H1 (cell line): ENCODE measurements around the gene CCDC157.

Experiments used
- BACH1 ChIP-seq: IDR thresholded peaks from 2 replicates; pipeline ENCODE4 v1.6.1; 2012; ENCODE audit warnings: low read length, improper control_type of control experiment
- CREB1 ChIP-seq: IDR thresholded peaks from 2 replicates; pipeline ENCODE4 v1.6.1; 2012; ENCODE audit warnings: inconsistent platforms
- EP300 ChIP-seq, 2 experiments: IDR thresholded peaks; 1 replicate in 1 of 2; 2 replicates in 1 of 2; pipeline ENCODE4 v1.6.1; 2011 to 2012; ENCODE audit warnings: low read depth in 2 of 2, low read length in 2 of 2, mild to moderate bottlenecking in 2 of 2, borderline replicate concordance in 1 of 2, inconsistent platforms in 1 of 2, moderate library complexity in 1 of 2
- JUN ChIP-seq: IDR thresholded peaks from 2 replicates; pipeline ENCODE4 v1.6.1; 2011; ENCODE audit warnings: low read depth, mild to moderate bottlenecking, improper control_type of control experiment, low read length
- POLR2AphosphoS5 ChIP-seq: IDR thresholded peaks from 2 replicates; pipeline ENCODE4 v1.6.1; 2011; ENCODE audit warnings: low read depth, low read length
- SP2 ChIP-seq: IDR thresholded peaks from 2 replicates; pipeline ENCODE4 v1.6.1; 2012; ENCODE audit warnings: mild to moderate bottlenecking, low read length, inconsistent platforms
- SUZ12 ChIP-seq: fragments of 200-600 bp; sonication (generic); IDR thresholded peaks from 2 replicates; pipeline ENCODE4 v1.6.1; 2012; ENCODE audit warnings: mild to moderate bottlenecking, inconsistent platforms, low read length, moderate library complexity, mixed read lengths
- TF ChIP-seq, protein P1 (sequence below): IDR thresholded peaks from 2 replicates; pipeline ENCODE4 v1.6.1; 2012; ENCODE audit warnings: low read length, inconsistent platforms
- TF ChIP-seq, protein P2 (sequence below), 3 experiments: IDR thresholded peaks; 1 replicate in 2 of 3; 2 replicates in 1 of 3; pipeline versions ENCODE4 v1.5.1 to v1.6.1; 2011; ENCODE audit warnings: low read length in 3 of 3, mild to moderate bottlenecking in 3 of 3, inconsistent platforms in 2 of 3, low read depth in 1 of 3, moderate library complexity in 1 of 3; ENCODE audit not compliant: insufficient read depth in 1 of 3; ENCODE audit errors: control extremely low read depth in 1 of 3
- TF ChIP-seq, protein P3 (sequence below): IDR thresholded peaks from 2 replicates; pipeline ENCODE4 v1.6.1; 2012; ENCODE audit warnings: inconsistent platforms

DNA sequence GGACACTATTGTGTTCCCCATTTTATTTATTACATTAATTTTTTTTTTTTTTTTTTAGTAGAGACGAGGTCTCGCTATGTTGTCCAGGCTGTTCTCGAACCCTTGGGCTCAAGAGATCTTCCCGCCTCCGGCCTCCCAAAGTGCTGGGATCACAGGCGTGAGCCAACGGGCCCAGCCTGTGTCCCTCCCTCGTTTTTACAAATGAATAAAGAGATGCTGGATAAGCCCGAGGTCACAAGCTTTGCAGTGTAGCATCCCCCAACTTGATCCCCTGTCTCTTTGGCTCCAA lies 68.5 kb downstream of the CCDC157 start:
- TF ChIP-seq BACH1 (no peak), EP300 (IDR thresholded peaks at IDR 0.05; ENCODE audit: borderline replicate concordance in 1 of 2, low read depth in 2 of 2, low read length in 2 of 2) (no peak), CREB1 (no peak), JUN (no peak), POLR2AphosphoS5 (no peak), SUZ12 (no peak), SP2 (no peak)
- TF ChIP-seq, protein P1, sequence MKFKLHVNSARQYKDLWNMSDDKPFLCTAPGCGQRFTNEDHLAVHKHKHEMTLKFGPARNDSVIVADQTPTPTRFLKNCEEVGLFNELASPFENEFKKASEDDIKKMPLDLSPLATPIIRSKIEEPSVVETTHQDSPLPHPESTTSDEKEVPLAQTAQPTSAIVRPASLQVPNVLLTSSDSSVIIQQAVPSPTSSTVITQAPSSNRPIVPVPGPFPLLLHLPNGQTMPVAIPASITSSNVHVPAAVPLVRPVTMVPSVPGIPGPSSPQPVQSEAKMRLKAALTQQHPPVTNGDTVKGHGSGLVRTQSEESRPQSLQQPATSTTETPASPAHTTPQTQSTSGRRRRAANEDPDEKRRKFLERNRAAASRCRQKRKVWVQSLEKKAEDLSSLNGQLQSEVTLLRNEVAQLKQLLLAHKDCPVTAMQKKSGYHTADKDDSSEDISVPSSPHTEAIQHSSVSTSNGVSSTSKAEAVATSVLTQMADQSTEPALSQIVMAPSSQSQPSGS, result no peak
- TF ChIP-seq, protein P2, sequence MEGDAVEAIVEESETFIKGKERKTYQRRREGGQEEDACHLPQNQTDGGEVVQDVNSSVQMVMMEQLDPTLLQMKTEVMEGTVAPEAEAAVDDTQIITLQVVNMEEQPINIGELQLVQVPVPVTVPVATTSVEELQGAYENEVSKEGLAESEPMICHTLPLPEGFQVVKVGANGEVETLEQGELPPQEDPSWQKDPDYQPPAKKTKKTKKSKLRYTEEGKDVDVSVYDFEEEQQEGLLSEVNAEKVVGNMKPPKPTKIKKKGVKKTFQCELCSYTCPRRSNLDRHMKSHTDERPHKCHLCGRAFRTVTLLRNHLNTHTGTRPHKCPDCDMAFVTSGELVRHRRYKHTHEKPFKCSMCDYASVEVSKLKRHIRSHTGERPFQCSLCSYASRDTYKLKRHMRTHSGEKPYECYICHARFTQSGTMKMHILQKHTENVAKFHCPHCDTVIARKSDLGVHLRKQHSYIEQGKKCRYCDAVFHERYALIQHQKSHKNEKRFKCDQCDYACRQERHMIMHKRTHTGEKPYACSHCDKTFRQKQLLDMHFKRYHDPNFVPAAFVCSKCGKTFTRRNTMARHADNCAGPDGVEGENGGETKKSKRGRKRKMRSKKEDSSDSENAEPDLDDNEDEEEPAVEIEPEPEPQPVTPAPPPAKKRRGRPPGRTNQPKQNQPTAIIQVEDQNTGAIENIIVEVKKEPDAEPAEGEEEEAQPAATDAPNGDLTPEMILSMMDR (IDR thresholded peaks at IDR 0.05; ENCODE audit: control extremely low read depth in 1 of 3, insufficient read depth in 1 of 3, low read depth in 1 of 3, low read length in 3 of 3), result no peak
- TF ChIP-seq, protein P3, sequence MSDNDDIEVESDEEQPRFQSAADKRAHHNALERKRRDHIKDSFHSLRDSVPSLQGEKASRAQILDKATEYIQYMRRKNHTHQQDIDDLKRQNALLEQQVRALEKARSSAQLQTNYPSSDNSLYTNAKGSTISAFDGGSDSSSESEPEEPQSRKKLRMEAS, result no peak
